GM18909 (cell line): ENCODE measurements around the gene TMEM235.
A peak's percentile ranks its signal among the peaks of the same experiment; 100 is the strongest.

Experiments used
- ATAC-seq: cut with Tn5 transposase; IDR thresholded peaks from one replicate; pipeline ENCODE4 v1.9.1; 2021; ENCODE audit warnings: mild to moderate bottlenecking; ENCODE audit not compliant: unreplicated experiment, poor library complexity

The TMEM235 gene

GRCh38 chr17:78236362-78237127, 5.1 kb downstream of the TMEM235 start:
- no peak for ATAC-seq

- no peak for ATAC-seq
Measured at GRCh38 chr17:78237401-78238012, 6.1 kb downstream of the TMEM235 start.

- ATAC-seq: no peak
Measured at GRCh38 chr17:78238823-78239488, 7.5 kb downstream of the TMEM235 start.

GRCh38 chr17:78239489-78239931, 8.1 kb downstream of the TMEM235 start:
- no peak for ATAC-seq

- no peak for ATAC-seq
Measured at GRCh38 chr17:78240012-78240655, 8.7 kb downstream of the TMEM235 start.

- no peak for ATAC-seq
Measured at GRCh38 chr17:78240839-78241238, 9.4 kb downstream of the TMEM235 start.

GRCh38 chr17:78241277-78242023, 10.0 kb downstream of the TMEM235 start:
- no peak for ATAC-seq

- no peak for ATAC-seq
Measured at GRCh38 chr17:78242024-78242742, 10.8 kb downstream of the TMEM235 start.

GRCh38 chr17:78247304-78247703, 15.9 kb downstream of the TMEM235 start:
- ATAC-seq: no peak

- no peak for ATAC-seq
Measured at GRCh38 chr17:78248051-78248914, 16.9 kb downstream of the TMEM235 start.

- no peak for ATAC-seq
Measured at GRCh38 chr17:78249074-78249817, 17.8 kb downstream of the TMEM235 start.

GRCh38 chr17:78249818-78250806, 18.7 kb downstream of the TMEM235 start:
- ATAC-seq: no peak

- ATAC-seq: peak; percentile 66
Measured at GRCh38 chr17:78250891-78251772, 19.7 kb downstream of the TMEM235 start.

GRCh38 chr17:78251773-78252103, 20.3 kb downstream of the TMEM235 start:
- ATAC-seq: no peak

- ATAC-seq: no peak
Measured at GRCh38 chr17:78252111-78252634, 20.7 kb downstream of the TMEM235 start.
